ENCODE results near the gene PDE4D.
"Not testable (repeated sequence)": the region's sequence is repeated elsewhere in the genome, so short reads cannot be mapped to it uniquely, and the experiment has no call there.

The PDE4D gene

DNA sequence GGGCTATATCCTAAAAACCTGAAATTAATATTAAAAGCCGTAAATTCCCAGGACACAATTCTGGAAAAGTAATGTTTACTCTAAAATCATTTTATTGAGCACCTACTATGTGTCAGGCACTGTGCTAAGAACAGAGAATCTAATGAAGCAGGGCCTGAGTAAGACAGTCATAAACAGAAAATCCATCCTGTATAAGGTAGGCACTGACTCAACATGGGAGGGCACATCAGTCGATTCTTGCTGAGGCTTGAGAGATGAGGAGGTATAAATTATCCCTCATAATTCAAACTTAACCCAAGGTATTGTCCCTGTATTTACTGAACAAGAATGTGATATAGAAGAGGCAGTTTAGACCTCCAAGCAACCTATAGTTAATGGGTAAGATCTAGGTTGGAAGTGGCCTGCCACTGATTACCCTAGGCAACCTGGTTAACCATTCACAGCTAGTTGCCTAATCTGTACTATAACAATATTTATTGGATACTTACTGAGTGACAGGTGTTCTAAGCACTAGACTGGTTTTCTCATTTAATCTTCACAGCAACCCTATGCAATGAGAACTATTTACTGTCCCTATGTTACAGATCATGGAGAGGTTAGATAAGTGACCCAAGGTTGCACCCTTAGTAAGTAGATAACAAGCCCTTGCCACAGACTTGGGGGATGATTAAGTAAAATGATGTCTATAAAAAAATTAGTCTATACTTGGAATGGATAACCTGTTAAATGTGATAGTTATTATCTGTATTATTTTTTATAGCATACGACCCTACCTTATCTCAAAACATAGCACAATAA lies 317.7 kb downstream of the PDE4D start:
- DNase-seq, result no peak

DNA sequence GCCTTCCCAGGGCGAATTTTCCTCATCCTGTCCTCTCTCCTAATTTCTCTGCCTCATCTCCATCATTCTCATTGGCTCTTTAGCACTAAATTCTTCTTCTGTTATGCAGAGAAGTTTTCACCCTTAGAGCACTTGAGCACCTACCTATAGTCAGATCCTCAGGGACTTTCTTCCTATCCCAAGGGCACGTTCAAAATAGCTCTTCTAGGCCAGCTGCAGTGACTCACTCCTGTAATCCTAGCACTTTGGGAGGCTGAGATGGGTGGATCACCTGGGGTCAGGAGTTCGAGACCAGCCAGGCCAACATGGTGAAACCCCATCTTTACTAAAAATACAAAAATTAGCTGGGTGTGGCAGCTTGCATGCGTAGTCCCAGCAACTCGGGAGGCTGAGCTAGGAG lies 320.0 kb downstream of the PDE4D start:
- not testable (repeated sequence) for DNase-seq

GRCh38 chr5:59571067-59571466 lies 322.5 kb downstream of the PDE4D start:
- no peak for DNase-seq

GRCh38 chr5:59569608-59570334 lies 323.8 kb downstream of the PDE4D start:
- DNase-seq, result no peak

- no peak for DNase-seq
Observed at GRCh38 chr5:59569158-59569557, 324.4 kb downstream of the PDE4D start.

DNA sequence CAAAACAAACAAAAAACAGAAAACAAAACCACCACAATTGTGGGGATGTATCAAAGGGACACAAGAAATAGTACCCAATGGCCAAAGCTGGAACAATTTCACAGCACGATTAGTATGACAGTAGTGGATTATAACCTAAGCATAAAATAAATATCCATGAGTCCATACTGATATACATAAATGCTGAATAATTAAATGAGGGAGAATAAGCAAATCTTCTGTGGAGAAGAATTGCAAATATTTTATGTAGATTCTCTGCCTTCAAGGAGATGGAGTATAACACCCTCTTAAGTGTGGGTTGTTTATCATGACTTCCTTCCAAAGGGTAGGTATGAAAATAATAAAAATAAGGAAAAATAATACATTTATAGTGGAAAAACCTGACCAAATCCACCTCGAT lies 325.4 kb downstream of the PDE4D start:
- DNase-seq, result no peak

DNA sequence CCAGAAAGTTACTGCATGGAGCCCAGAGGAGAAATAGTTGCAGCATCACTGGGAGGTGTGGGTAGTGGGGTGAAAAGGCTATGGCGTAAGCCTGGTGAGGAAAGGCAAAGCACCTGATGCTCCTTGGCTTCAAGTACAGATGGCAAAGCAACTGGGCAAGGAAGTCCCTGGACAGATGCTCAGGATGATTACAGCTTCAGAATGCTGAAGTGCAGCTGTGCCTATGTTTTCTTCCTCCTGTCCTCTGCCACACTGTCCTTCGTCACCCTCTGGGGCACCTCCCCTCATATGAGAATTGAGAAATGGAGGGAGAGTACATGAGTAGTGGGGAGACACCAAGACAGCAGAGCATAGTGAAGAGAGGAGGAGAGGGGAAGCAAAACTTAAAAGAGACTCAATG lies 328.0 kb downstream of the PDE4D start:
- DNase-seq, result no peak

GRCh38 chr5:59564895-59565294 lies 328.6 kb downstream of the PDE4D start:
- DNase-seq, result no peak

GRCh38 chr5:59562756-59563389 lies 330.7 kb downstream of the PDE4D start:
- no peak for DNase-seq

GRCh38 chr5:59560553-59560952 lies 333.0 kb downstream of the PDE4D start:
- no peak for DNase-seq

DNA sequence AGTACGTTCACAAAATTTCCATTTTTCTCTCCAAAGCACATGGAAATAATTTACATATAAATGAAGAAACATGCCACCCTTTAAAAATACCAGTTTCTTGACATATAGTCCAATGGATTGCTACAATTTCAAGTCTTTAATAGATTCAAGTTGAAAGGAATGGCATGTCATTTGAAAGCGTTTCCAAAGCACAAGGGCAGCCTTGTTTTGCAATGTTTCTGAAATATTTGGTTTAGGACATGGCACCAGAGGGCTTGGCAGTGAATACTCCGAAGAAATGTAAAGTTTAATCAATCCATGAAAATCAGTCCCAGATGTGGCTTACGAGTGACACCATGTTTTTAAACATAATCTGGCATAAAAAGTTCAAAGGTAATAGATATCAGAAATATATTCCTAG lies 333.7 kb downstream of the PDE4D start:
- no peak for DNase-seq

DNA sequence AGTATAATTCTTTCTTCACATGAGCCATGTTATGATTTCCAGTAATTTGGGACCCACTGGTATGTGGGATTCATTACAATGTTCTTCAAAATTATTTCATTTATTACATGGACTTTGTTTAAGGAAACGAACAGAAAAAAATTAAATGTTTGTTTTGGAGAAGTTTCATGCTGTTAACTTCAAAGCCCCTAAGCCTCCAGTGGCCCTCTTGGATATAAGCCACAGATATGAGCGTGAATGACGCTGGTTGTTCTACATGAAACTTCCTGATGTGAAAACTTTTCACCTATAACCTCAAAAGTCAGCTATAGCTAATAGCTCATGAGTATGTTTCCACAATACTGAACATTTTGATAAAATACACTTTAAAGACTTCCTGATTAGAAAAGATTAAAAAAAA lies 334.2 kb downstream of the PDE4D start:
- DNase-seq, result no peak

DNA sequence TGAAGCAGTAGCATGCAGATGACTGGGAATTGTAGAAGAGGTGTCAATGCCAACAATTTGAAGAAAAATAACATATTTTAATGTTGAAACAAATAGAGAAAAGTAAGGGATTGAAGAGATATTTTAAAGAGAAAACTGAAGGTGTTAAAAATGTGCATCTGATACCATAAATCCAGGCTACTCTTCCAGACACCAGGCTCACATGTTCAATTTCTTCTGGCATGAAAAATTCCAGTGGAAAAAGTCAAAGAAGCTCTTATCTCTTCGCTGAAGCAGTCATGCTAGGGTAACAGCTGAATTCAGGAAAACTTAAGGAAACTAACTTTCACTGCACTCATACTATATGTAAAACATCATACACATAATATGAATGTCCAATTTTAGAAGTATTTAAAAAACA lies 335.0 kb downstream of the PDE4D start:
- no peak for DNase-seq

- DNase-seq, result no peak
Observed at GRCh38 chr5:59557572-59557971, 336.0 kb downstream of the PDE4D start.

- DNase-seq, result no peak
Observed at GRCh38 chr5:59555596-59555995, 337.9 kb downstream of the PDE4D start.

DNA sequence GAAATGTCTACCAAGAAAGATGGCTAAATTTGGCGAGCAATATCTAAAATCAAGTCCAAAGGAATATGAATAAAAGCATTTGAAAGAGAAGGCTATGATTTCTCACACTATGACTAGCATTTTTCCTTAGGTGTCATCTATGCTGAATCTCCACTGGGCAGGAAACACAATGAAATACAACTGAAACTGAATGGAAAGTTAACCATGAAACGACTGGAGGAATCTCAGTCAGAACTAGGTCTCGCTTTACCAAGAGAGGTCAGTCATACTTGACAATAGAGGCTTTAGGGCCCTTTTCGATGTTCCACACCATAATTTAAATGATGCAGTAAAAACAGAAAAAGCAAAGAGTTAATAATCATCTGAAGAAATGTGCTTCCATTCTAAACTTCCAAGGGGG lies 339.0 kb downstream of the PDE4D start:
- no peak for DNase-seq

- DNase-seq, result no peak
Observed at GRCh38 chr5:59553992-59554391, 339.5 kb downstream of the PDE4D start.

- no peak for DNase-seq
Observed at GRCh38 chr5:59548807-59549357, 344.6 kb downstream of the PDE4D start.

DNA sequence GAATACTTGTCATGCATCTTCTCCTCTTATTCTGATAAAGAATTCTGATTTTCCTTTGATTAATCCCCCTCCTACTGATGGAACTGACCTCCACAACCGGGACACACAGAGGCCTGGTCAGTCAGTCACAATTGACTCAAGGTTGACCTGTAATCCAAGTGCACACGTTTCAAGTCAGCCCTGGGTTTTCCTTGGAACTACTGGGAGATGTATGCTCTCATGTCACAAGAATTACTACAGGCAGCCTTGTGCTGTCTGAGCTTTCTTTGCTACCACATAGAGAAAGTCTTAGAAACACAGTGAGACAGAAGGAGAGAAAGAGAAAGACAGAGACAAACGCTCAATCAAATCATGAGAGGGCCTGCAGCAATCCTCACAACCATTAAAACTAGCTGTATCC lies 345.8 kb downstream of the PDE4D start:
- no peak for DNase-seq

DNA sequence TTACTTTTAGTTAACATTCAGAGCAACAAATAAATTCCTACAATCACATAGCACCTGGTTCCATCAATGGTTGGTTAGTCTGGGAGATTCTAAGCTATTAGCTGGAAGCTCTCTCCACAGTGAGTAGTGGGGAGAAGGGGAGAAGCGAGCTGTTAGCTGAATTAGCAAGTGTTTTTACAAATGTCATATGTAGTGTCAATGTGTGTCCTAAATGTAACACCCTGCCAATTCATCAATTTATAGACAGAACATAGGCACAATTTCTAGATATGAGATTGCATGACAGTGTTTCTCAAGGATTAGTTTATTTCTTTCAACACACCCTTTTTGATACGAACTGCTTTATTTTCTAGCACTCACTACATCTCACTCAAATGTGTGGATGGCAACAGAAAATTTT lies 349.0 kb downstream of the PDE4D start:
- DNase-seq, result no peak

GRCh38 chr5:59543821-59544442 lies 349.6 kb downstream of the PDE4D start:
- no peak for DNase-seq

DNA sequence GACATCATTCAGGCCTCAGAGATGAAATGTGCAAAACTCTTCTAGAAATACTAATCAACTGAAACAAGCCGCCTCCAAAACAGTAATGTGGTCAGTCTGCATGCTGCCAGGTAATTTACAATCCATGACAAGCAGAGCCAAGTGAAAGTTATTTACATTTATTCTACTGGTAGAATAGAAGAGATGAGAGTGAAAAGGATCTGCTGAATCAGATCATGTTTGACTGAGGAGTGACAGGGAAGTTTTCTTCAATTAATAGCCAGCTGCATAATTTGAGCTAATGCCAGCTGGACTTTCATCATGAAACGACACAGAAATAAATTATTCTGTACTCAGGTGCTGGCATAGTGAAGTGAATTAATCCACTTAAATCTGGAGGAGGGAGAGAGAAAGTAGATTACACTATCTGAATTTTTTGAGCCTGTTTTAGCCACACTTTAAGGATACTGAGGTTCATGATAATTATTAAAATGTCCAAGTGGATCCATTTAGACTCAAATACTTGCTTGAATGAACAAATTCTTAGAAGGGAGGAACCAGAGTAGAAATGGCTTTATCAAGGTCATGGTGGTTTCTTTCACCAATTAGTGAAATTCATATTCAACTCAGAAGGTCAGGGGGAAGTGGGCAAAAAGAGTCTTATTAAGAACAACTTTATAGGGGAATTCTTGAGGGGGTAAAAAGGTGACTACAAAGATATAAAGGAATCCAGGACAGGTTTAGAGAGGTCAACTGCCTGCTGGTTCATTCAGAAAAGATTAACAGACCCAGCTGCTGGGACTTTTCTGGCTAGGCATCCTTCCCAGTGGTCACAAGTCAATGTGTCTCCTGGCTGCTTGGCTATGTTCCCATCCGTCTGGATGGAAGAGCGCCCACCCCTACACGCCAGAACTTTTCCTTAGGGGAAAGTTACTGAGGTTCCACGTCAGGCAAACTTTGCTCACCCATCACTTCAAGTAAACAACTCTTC lies 350.4 kb downstream of the PDE4D start:
- DNase-seq, result no peak
